Immature natural killer cell (primary cell): Measurements from ENCODE around the gene PRKD3. TPM values are rescaled to one million over a fixed set of nuclear protein-coding genes. Genes with fewer than 3 reads are reported as not detected.

Experiments used
- DNase-seq, 3 donors: peaks; one replicate each; pipeline ENCODE4 v3.0.0; 2022; ENCODE audit warnings: mixed read lengths in 1 of 3
- H3K27ac Mint-ChIP-seq, 6 donors: one replicate each; pipeline ENCODE4 v1.8.0; 2020; ENCODE audit warnings: mixed read lengths in 6 of 6, mild to moderate bottlenecking in 5 of 6, inconsistent platforms in 4 of 6, moderate library complexity in 3 of 6
- H3K27me3 Mint-ChIP-seq, 3 donors: one replicate each; pipeline ENCODE4 v1.8.0; 2020 to 2021; ENCODE audit warnings: low read depth in 3 of 3, mild to moderate bottlenecking in 3 of 3, mixed read lengths in 3 of 3, moderate library complexity in 3 of 3, inconsistent platforms in 1 of 3
- H3K36me3 Mint-ChIP-seq, 3 donors: one replicate each; pipeline ENCODE4 v1.8.0; 2020; ENCODE audit warnings: mixed read lengths in 3 of 3, inconsistent platforms in 2 of 3, mild to moderate bottlenecking in 2 of 3
- H3K4me1 Mint-ChIP-seq, 2 donors: one replicate each; pipeline ENCODE4 v1.8.0; 2020; ENCODE audit warnings: inconsistent platforms in 2 of 2, mild to moderate bottlenecking in 2 of 2, mixed read lengths in 2 of 2, moderate library complexity in 1 of 2
- H3K4me3 Mint-ChIP-seq, 5 donors: one replicate each; pipeline ENCODE4 v1.8.0; 2020; ENCODE audit warnings: mild to moderate bottlenecking in 5 of 5, mixed read lengths in 5 of 5, inconsistent platforms in 3 of 5, moderate library complexity in 3 of 5
- H3K9me3 Mint-ChIP-seq, 6 donors: one replicate each; pipeline ENCODE4 v1.8.0; 2020; ENCODE audit warnings: mild to moderate bottlenecking in 6 of 6, mixed read lengths in 6 of 6, inconsistent platforms in 4 of 6, moderate library complexity in 3 of 6
- polyA plus RNA-seq, 3 donors: library from polyadenylated mRNA; unstranded; fragments of 300-500 nt; fragmentation: Illumina TruSeq; gene quantifications; one replicate each; pipeline ENCODE4 v1.2.3, GENCODE V29; 2021

PRKD3 gene
- polyA plus RNA-seq, 3 donors from 2014 or later, result 24.3 to 48.0 (median 42.0) TPM

DNA sequence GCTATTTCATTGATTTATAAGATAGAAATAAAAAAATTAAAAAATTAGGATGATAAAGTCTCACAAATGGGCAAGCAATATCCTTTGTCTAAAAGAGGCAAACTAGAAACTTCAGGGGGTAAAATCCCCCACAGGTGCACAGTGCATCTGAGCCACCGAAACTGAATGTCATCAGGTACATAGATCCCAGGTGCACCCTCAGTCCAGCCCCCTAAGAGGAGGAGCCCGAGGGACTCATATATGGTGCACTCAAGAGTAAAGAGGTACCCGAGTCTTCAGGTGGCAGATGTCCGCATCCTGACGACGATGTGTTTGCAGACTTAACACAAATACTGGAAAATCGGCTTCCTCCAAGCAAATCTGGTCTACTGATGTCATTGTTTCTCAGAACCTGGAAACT is 31.1 kb upstream of the PRKD3 start:
- Mint-ChIP-seq H3K4me1 (no peaks in the 10 kb centered on the region), H3K27me3 (peaks cover 9 to 10% (median 10%) of the 10 kb centered on the region in 3 donors), H3K9me3 (no peaks in the 10 kb centered on the region), H3K27ac (no peak overlapping the region), H3K36me3 (no peaks in the 10 kb centered on the region), H3K4me3 (no peak overlapping the region)
- DNase-seq, result no peak

DNA sequence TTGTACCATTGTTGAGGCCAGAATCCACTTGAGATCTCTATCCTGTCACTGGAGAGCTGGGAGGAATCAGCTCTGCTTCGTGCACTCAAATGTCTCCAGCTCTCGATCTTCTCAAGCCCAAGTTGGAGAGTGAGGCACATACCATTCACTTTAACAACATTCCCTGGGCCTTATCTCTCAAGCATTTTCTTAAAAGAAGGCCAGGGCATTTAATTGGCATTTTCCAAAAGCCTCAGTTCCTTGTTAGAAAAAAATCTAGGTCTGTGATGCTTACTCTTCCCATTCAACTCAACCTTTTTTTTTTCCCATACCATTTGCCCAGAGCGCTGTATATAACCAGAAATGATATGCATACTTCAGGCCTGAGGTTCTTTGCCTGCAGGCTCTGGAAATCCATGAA is 29.9 kb upstream of the PRKD3 start:
- Mint-ChIP-seq H3K27me3 (peaks cover 2 to 10% (median 8%) of the 10 kb centered on the region in 3 donors), H3K9me3 (no peaks in the 10 kb centered on the region), H3K36me3 (no peaks in the 10 kb centered on the region), H3K4me1 (no peaks in the 10 kb centered on the region), H3K27ac (no peak overlapping the region), H3K4me3 (no peak overlapping the region)
- no peak for DNase-seq

DNA sequence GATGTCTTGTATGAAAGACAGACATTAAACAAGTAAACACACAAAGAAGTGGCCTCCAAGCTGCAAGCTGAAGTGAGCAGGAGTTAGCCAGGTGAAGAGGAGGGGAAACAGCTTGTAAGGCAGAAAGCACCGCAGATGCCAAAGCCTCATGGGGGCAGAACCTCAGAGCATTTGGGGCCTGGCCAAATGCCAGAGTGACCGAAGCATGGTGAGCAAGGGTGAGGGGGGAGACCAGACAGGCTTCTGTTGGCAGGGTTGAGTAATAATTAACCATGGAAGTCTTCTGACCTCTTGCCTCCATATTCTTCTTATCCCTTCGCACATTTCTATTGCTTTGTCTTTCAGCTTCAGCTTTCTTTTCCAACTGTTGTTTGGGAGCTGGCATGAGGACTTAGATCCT is 25.4 kb upstream of the PRKD3 start:
- DNase-seq, result peak in 2 of 3 donors; percentile 8 to 17
- Mint-ChIP-seq H3K27ac (no peak overlapping the region), H3K4me1 (peaks cover 0 to 3% of the 10 kb centered on the region in 2 donors), H3K27me3 (peaks cover 3 to 21% (median 13%) of the 10 kb centered on the region in 3 donors), H3K9me3 (no peaks in the 10 kb centered on the region), H3K4me3 (no peak overlapping the region), H3K36me3 (no peaks in the 10 kb centered on the region)

DNA sequence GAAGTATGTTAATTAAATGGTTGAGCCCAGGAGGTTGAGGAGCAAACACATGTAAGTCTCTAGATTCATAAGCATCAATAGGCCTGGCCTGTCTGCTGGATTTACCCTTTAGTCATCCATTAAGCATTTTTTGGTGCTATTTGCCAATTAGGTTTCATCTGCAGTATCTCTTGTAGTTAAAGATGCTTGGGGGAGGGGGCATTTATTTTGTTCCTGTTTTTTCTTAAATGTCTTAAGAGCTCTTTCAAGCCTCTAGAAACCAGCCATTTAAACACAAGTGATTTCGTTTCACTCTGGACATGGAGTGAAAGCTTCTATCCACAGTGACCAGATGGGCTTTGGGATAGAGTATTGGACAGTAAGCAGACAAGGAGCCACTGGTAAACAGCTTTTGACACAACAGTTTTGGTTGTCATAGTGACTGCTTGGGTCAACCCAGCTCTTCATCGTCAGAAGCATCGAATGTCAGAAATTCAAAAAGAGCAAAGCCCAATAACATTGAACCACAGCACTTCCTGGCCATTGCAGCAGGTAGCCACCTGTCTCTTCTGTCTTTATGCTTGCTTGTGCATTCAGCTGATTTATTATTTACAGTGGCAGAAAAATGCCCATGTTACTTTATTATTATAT is 24.7 kb upstream of the PRKD3 start:
- H3K4me3 Mint-ChIP-seq, result no peak overlapping the region
- no peaks in the 10 kb centered on the region for H3K36me3 Mint-ChIP-seq
- peaks cover 3 to 21% (median 11%) of the 10 kb centered on the region in 3 donors for H3K27me3 Mint-ChIP-seq
- no peaks in the 10 kb centered on the region for H3K9me3 Mint-ChIP-seq
- peak in 1 of 3 donors; percentile 14 for DNase-seq
- peaks cover 0 to 3% of the 10 kb centered on the region in 2 donors for H3K4me1 Mint-ChIP-seq
- H3K27ac Mint-ChIP-seq, result peak overlapping the region in 1 of 6 donors; percentile 45

DNA sequence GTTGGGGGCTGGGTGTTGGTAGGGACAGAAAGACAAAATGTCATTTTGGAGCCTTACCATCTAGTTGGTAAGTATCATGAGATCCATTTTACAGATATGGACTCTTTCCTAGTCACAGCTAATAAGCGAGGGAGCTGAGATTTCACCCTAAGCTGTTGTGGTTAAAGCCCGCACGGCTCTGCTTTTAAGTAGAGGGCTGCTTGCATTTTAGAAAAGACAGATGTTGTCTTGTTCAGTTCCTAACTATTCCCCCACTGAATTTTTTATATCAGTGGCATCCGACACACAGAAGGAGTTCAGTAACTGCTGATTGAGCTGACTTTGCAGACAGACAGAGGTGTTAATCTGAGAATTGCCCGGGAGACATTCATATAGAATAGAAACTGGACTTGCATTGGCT is 23.5 kb upstream of the PRKD3 start:
- H3K27ac Mint-ChIP-seq, result no peak overlapping the region
- peaks cover 0 to 6% of the 10 kb centered on the region in 2 donors for H3K4me1 Mint-ChIP-seq
- DNase-seq, result no peak
- peaks cover 3 to 23% (median 8%) of the 10 kb centered on the region in 3 donors for H3K27me3 Mint-ChIP-seq
- H3K36me3 Mint-ChIP-seq, result no peaks in the 10 kb centered on the region
- H3K9me3 Mint-ChIP-seq, result no peaks in the 10 kb centered on the region
- no peak overlapping the region for H3K4me3 Mint-ChIP-seq

DNA sequence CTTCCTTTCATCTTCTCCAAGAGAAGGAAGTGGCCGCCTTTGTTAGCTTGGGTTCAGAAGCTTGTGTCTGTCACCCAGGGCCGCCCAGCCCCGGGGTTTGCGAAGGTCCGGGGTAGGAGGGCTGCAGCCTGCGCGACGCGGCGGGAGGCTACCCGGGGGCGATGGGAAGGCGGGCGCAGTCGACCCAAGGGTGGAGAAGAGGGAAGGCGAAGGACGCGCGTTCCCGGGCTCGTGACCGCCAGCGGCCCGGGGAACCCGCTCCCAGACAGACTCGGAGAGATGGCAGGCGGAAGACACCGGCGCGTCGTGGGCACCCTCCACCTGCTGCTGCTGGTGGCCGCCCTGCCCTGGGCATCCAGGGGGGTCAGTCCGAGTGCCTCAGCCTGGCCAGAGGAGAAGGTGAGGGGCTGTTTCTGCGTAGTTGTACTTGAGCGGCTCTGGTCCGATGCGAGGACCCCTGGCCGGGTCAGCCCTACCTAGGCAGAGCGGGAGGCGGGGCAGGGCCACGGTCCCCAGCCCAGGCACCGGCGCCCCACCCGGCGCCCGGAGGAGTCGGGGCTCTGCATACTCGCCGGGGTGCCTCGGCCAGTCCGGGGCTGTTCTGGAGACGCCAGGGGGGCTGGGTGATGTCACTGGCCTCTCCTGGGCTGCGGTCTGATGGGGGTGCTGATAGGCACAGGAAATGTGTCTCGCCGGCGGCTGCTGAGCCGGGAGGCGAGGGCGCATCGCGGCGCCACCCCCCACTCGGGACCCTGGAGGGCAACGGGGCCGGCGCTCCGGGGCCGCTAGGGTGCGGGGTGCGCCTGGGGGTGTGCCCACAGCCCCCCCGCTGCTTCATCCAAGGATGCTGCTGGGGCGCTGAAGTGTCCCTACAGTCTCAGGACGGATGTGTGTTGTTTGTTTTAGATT is 20.1 kb upstream of the PRKD3 start, which contains the start of gene QPCT:
Gene QPCT, plus strand, starts transcription at position 178 of the 909 bp plus-strand sequence. Its CDS starts 102 bp downstream, at position 280.
- H3K36me3 Mint-ChIP-seq, result no peaks in the 10 kb centered on the region
- peak within 1 kb of the TSS in 5 of 6 donors; percentile 21 to 67 (median 63) for H3K27ac Mint-ChIP-seq
- H3K4me1 Mint-ChIP-seq, result peaks cover 0 to 6% of the 10 kb centered on the region in 2 donors
- no peaks in the 10 kb centered on the region for H3K9me3 Mint-ChIP-seq
- H3K27me3 Mint-ChIP-seq, result peaks cover 3 to 18% (median 6%) of the 10 kb centered on the region in 3 donors
- peak within 1 kb of the TSS; percentile 58 to 86 (median 82) for H3K4me3 Mint-ChIP-seq
- peak; percentile 65 to 81 (median 67) for DNase-seq

DNA sequence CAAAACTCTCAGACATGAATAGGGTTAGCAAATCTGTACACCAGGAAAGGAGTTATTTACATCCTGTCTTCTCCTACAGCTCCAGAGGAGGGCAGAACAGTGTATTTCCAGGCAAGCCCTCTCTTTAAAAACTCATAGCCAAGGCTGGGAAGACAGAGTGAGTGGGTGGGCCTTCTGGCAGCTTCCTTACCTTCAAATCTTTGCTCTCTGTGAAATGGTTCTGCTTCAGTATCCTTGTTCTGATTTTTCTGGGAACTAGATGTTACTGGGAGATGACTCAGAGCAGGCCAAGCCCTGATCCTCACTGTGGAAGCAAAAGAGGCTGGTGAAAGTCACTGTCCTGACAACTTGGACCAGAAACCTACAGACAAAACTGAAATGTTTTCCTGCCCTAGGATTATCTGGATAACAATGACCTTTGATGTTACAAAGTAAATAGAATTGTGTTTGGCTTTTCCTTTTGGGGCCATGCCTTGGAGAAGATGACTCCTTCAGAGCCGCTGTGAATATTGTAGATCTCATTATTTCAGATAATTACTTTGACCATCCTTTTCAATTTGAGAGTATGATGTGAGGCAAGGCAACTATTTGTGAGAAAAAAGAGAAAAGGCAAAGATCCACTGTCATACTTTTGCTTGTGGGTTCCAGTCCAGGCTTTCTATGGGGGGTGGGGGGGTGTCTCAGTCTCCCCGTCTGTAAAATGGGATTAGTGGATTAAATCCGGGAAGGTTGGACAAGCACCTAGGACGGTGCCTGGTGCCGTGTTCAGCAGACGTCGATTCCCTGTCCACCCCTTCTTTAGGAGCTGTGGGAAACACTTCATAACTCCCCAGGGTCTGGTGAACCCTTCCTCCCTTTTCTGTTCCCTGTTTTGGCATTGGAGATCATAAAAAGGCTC is 19.2 kb upstream of the PRKD3 start:
- Mint-ChIP-seq H3K36me3 (no peaks in the 10 kb centered on the region), H3K27ac (peak overlapping the region in 5 of 6 donors; percentile 21 to 67 (median 63)), H3K4me1 (peaks cover 0 to 6% of the 10 kb centered on the region in 2 donors), H3K9me3 (no peaks in the 10 kb centered on the region), H3K27me3 (peaks cover 3 to 22% (median 6%) of the 10 kb centered on the region in 3 donors), H3K4me3 (peak overlapping the region; percentile 58 to 86 (median 82))
- DNase-seq, result no peak

DNA sequence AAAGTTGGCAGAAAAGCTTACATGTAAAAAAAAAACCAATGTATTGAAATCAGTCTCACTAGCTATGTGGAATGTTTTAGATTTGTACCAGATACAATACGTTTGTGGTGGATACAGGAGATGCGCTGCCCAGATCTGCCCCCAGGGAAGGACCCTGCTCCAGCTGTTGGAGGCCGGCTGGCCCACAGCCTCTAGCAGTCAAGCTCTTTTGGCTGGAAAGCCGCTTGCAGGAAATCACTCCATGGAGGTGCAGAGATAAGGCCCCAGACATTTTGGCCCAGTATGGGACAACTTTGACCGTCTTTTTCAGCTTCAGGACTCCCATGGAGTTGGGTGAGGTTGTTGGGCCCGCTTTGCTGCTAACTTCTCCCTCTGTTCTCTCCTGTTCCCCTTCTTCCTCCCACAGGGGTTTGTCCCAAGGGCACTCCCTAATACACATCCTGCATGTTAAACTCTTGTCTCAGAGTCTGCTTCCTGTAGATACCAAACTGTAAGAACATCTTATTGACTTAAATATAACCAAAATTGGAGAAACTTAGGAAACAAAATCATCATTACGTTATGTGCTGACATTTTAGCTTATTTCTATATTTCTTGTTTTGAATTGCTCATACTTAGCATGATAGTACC is 18.1 kb upstream of the PRKD3 start:
- no peaks in the 10 kb centered on the region for H3K36me3 Mint-ChIP-seq
- H3K4me1 Mint-ChIP-seq, result peaks cover 0 to 6% of the 10 kb centered on the region in 2 donors
- H3K9me3 Mint-ChIP-seq, result no peaks in the 10 kb centered on the region
- no peak overlapping the region for H3K4me3 Mint-ChIP-seq
- DNase-seq, result no peak
- no peak overlapping the region for H3K27ac Mint-ChIP-seq
- peaks cover 3 to 21% (median 6%) of the 10 kb centered on the region in 3 donors for H3K27me3 Mint-ChIP-seq

DNA sequence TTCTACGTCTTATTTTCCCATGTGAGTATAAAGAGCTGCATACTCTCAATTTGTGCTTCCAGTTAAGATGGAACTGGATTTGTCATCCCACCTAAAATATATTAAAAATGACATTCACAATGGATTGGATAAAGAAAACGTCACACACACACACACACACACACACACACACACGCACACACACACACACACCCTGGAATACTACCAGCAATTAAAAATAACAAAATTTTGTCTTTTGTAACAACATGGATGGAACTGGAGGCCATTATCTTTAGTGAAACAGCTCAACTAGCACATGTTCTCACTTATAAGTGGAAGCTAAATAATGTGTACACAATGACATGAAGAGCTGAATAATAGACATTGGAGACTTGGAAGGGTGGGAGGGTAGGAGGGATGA is 16.0 kb upstream of the PRKD3 start:
- Mint-ChIP-seq H3K36me3 (no peaks in the 10 kb centered on the region), H3K4me3 (no peak overlapping the region), H3K27me3 (peaks cover 0 to 13% (median 2%) of the 10 kb centered on the region in 3 donors), H3K4me1 (peaks cover 0 to 6% of the 10 kb centered on the region in 2 donors), H3K9me3 (no peaks in the 10 kb centered on the region), H3K27ac (no peak overlapping the region)
- no peak for DNase-seq

DNA sequence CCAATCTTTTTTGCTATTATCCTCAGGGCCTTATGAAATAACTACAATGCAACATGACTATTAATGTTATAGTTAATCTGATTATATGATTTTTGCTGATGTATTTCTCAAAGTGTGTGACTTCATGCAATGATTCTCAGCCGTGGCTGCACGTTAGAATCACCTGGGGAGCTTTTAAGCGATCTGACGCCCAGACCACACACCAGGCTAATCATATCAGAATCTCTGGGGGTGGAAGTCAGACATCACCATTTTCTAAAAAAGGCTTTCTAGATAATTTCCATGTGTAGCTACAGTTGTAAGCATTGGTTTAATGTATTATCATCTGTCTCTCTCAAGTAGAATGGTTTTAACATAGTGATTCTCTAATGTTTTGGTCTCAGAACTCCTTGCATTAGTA is 14.3 kb upstream of the PRKD3 start:
- H3K27me3 Mint-ChIP-seq, result peaks cover 0 to 11% (median 0%) of the 10 kb centered on the region in 3 donors
- no peaks in the 10 kb centered on the region for H3K9me3 Mint-ChIP-seq
- no peak overlapping the region for H3K27ac Mint-ChIP-seq
- DNase-seq, result no peak
- no peaks in the 10 kb centered on the region for H3K36me3 Mint-ChIP-seq
- no peak overlapping the region for H3K4me3 Mint-ChIP-seq
- peaks cover 0 to 2% of the 10 kb centered on the region in 2 donors for H3K4me1 Mint-ChIP-seq

DNA sequence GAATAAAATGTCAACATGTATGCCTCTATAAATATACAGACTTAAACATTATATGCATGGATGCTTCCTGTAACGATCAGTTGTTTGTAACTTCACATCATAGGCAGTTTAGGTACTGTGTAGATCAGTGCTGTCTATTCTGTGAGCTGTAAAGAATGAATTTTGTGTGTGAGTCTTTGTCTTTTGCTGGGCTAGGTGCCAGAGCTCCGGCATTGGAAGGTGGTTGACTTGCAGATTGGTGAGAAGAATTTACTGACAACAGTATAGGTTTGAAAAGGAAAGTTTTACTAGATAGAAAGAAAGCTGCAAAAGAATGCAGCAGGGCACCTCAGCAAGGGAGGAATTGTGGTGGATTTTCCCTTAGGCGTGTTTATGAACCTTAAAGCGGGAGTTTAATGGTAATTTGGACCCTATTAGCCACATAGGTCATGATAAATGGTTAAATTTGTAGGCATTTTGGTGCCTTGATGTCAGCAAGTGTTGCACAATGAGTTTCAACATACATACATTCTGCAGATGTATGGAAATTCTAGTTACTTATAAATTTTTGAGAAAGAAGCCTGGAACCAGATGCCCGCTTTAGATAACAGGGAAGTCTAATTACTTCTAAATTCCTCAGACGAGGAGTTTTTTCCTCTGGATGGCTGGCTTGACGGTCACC is 13.1 kb upstream of the PRKD3 start:
- Mint-ChIP-seq H3K4me3 (no peak overlapping the region), H3K4me1 (no peaks in the 10 kb centered on the region), H3K27ac (no peak overlapping the region), H3K9me3 (no peaks in the 10 kb centered on the region), H3K27me3 (peaks cover 0 to 11% (median 0%) of the 10 kb centered on the region in 3 donors), H3K36me3 (no peaks in the 10 kb centered on the region)
- DNase-seq, result no peak

DNA sequence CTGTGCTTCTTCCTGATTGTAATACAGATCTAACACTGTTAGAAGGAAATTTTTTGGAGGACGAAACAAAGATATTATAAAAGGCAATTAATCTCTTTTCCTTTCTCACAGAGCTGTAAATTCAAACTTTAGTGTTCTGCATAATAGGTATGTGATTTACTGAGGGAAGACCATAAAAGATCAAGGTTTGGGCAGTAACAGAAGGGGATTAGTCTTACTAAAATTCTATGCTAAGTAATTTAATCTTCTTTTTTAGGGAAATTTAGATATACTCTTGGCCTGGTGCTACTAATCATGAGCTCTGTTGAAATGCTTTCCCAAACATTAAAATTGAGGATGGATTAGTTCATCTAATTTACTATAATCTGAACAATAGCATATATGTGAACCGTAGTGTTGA is 11.0 kb upstream of the PRKD3 start:
- Mint-ChIP-seq H3K9me3 (no peaks in the 10 kb centered on the region), H3K27me3 (peaks cover 0 to 17% (median 4%) of the 10 kb centered on the region in 3 donors), H3K4me3 (no peak overlapping the region), H3K36me3 (no peaks in the 10 kb centered on the region), H3K4me1 (no peaks in the 10 kb centered on the region), H3K27ac (no peak overlapping the region)
- no peak for DNase-seq
